ENCODE results near the gene BCL11A.
"Not testable (repeated sequence)": the region's sequence is repeated elsewhere in the genome, so short reads cannot be mapped to it uniquely, and the experiment has no call there.

Gene BCL11A

GRCh38 chr2:60422826-60423483 lies 130.5 kb downstream of the BCL11A start:
- TF ChIP-seq RARB (CRISPR knock-in tag; IDR thresholded peaks at IDR 0.05) (no peak), TOX (CRISPR knock-in tag; IDR thresholded peaks at IDR 0.05; ENCODE audit: borderline replicate concordance) (no peak), GLIS3 (CRISPR knock-in tag; IDR thresholded peaks at IDR 0.05) (no peak), ZFP3 (CRISPR knock-in tag; IDR thresholded peaks at IDR 0.05) (no peak), BACH2 (CRISPR knock-in tag; IDR thresholded peaks at IDR 0.05; ENCODE audit: borderline replicate concordance) (no peak)
- no peak for ATAC-seq

GRCh38 chr2:60417210-60417609 lies 136.2 kb downstream of the BCL11A start:
- ATAC-seq: not testable (repeated sequence)

- TF ChIP-seq ESRRG (CRISPR knock-in tag; IDR thresholded peaks at IDR 0.05): no peak
- no peak for TF ChIP-seq TSHZ2 (CRISPR knock-in tag; IDR thresholded peaks at IDR 0.05)
- TF ChIP-seq, protein P1, sequence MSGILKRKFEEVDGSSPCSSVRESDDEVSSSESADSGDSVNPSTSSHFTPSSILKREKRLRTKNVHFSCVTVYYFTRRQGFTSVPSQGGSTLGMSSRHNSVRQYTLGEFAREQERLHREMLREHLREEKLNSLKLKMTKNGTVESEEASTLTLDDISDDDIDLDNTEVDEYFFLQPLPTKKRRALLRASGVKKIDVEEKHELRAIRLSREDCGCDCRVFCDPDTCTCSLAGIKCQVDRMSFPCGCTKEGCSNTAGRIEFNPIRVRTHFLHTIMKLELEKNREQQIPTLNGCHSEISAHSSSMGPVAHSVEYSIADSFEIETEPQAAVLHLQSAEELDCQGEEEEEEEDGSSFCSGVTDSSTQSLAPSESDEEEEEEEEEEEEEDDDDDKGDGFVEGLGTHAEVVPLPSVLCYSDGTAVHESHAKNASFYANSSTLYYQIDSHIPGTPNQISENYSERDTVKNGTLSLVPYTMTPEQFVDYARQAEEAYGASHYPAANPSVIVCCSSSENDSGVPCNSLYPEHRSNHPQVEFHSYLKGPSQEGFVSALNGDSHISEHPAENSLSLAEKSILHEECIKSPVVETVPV (CRISPR knock-in tag; IDR thresholded peaks at IDR 0.05): no peak
- no peak for TF ChIP-seq PPARA (CRISPR knock-in tag; IDR thresholded peaks at IDR 0.05; ENCODE audit: borderline replicate concordance)
- TF ChIP-seq RARB (CRISPR knock-in tag; IDR thresholded peaks at IDR 0.05): no peak
- TF ChIP-seq CSDC2 (CRISPR knock-in tag; IDR thresholded peaks at IDR 0.05): no peak
- no peak for TF ChIP-seq ZFP3 (CRISPR knock-in tag; IDR thresholded peaks at IDR 0.05)
- no peak for TF ChIP-seq ARNTL (CRISPR knock-in tag; IDR thresholded peaks at IDR 0.05; ENCODE audit: borderline replicate concordance, low read depth)
- TF ChIP-seq ZFP30 (CRISPR knock-in tag; IDR thresholded peaks at IDR 0.05): no peak
- TF ChIP-seq SNAI2 (CRISPR knock-in tag; IDR thresholded peaks at IDR 0.05): no peak
- TF ChIP-seq TOX (CRISPR knock-in tag; IDR thresholded peaks at IDR 0.05; ENCODE audit: borderline replicate concordance): no peak
- no peak for ATAC-seq
Observed at GRCh38 chr2:60416221-60417008, 137.0 kb downstream of the BCL11A start.

DNA sequence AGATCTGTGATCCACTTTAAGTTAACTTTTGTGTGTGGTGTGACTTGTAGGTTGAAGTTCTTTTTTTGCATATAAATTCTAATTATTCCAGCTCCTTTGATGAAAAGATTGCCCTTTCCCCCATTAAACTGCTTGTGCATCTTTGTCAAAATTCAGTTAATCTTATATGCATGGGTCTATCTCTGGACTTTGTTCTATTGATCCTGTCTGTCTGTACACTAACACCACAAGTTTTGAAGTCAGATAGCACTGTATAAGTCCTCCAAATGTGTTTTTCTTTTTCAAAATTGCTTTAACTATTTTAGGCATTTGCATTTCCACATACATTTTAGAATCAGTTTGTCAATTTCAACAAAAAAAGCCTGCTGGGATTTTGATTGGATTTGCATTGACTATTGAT lies 137.6 kb downstream of the BCL11A start:
- no peak for TF ChIP-seq TSHZ2 (CRISPR knock-in tag; IDR thresholded peaks at IDR 0.05)
- TF ChIP-seq ARNTL (CRISPR knock-in tag; IDR thresholded peaks at IDR 0.05; ENCODE audit: borderline replicate concordance, low read depth): no peak
- no peak for TF ChIP-seq ISL1 (CRISPR knock-in tag; IDR thresholded peaks at IDR 0.05)
- no peak for TF ChIP-seq PATZ1 (CRISPR knock-in tag; IDR thresholded peaks at IDR 0.05; ENCODE audit: borderline replicate concordance)
- no peak for TF ChIP-seq ZNF565 (CRISPR knock-in tag; conservative IDR thresholded peaks at IDR 0.05; ENCODE audit: low read depth)
- TF ChIP-seq PPARA (CRISPR knock-in tag; IDR thresholded peaks at IDR 0.05; ENCODE audit: borderline replicate concordance): no peak
- no peak for TF ChIP-seq OSR1 (CRISPR knock-in tag; IDR thresholded peaks at IDR 0.05)
- no peak for TF ChIP-seq CSDC2 (CRISPR knock-in tag; IDR thresholded peaks at IDR 0.05)
- no peak for TF ChIP-seq ZFP3 (CRISPR knock-in tag; IDR thresholded peaks at IDR 0.05)
- TF ChIP-seq TOX (CRISPR knock-in tag; IDR thresholded peaks at IDR 0.05; ENCODE audit: borderline replicate concordance): no peak
- TF ChIP-seq ZC3H10 (CRISPR knock-in tag; IDR thresholded peaks at IDR 0.05): no peak
- TF ChIP-seq TCF4 (CRISPR knock-in tag; IDR thresholded peaks at IDR 0.05; ENCODE audit: borderline replicate concordance): no peak
- no peak for TF ChIP-seq ZFP30 (CRISPR knock-in tag; IDR thresholded peaks at IDR 0.05)
- no peak for TF ChIP-seq BACH2 (CRISPR knock-in tag; IDR thresholded peaks at IDR 0.05; ENCODE audit: borderline replicate concordance)
- ATAC-seq: no peak

Data from SK-N-SH treated with all-trans-retinoic acid at 6 μM for 48 hours (cell line).